ENCODE data around the gene FSTL4.

DNA sequence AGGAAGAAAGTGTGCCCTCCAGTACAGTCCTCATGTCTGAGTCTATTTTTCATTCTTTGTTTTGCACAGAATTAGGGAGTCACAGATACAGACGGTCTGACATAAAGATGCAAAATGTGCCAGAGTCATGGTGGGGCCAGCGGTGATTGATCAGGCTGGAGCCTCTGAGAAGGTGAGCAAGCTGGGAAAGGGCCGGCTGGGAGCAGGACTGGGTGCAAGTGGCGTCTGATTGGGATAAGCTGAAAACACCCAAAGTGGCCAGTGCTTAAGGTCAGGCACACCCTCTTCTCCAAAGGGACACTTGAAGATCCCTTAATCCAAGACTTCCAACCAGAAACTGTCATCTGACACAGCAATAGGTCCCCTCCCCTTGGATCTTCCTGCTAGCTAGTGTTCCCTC is 32.6 kb downstream of the FSTL4 start:
- no peak for TF ChIP-seq CTCF (IDR thresholded peaks at IDR 0.05; ENCODE audit: low read length)
- no peak for TF ChIP-seq EZH2 (IDR thresholded peaks at IDR 0.05; ENCODE audit: borderline replicate concordance, low read length)
